GM11168 (cell line): ENCODE results near the gene CROCC2.

ENCODE experiments used
- in situ Hi-C: fragments of 300-500 bp; cut with MboI; formaldehyde crosslinking; loops from one replicate; pipeline ENCODE4 v1.12.0; 2022; ENCODE audit warnings: low sequenced_read_pairs; ENCODE audit not compliant: unreplicated experiment

The CROCC2 gene

GRCh38 chr2:240932001-240932723 lies 26.0 kb downstream of the CROCC2 start:
- in situ Hi-C loops, result no loop called here

- in situ Hi-C loops, result no loop called here
These were observed 26.6 kb downstream of the CROCC2 start for GRCh38 chr2:240932724-240933047.

- in situ Hi-C loops, result no loop called here
These were observed 27.2 kb downstream of the CROCC2 start for GRCh38 chr2:240933048-240933965.

GRCh38 chr2:240933966-240934700 lies 28.0 kb downstream of the CROCC2 start:
- in situ Hi-C loops, result no loop called here

GRCh38 chr2:240934701-240935102 lies 28.6 kb downstream of the CROCC2 start:
- in situ Hi-C loops, result no loop called here

- in situ Hi-C loops, result no loop called here
These were observed 29.2 kb downstream of the CROCC2 start for GRCh38 chr2:240935103-240935876.

GRCh38 chr2:240936106-240936505 lies 30.0 kb downstream of the CROCC2 start:
- in situ Hi-C loops, result no loop called here

- in situ Hi-C loops, result no loop called here
These were observed 39.9 kb downstream of the CROCC2 start for GRCh38 chr2:240946046-240946445.

GRCh38 chr2:240946654-240947053 lies 40.5 kb downstream of the CROCC2 start:
- in situ Hi-C loops, result no loop called here

- in situ Hi-C loops, result no loop called here
These were observed 41.0 kb downstream of the CROCC2 start for GRCh38 chr2:240947176-240947575.

GRCh38 chr2:240947607-240948006 lies 41.5 kb downstream of the CROCC2 start:
- in situ Hi-C loops, result no loop called here

GRCh38 chr2:240948086-240948485 lies 42.0 kb downstream of the CROCC2 start:
- in situ Hi-C loops, result no loop called here

- in situ Hi-C loops, result no loop called here
These were observed 43.0 kb downstream of the CROCC2 start for GRCh38 chr2:240948905-240949790.

- in situ Hi-C loops, result no loop called here
These were observed 43.9 kb downstream of the CROCC2 start for GRCh38 chr2:240949791-240950705.

- in situ Hi-C loops, result no loop called here
These were observed 45.0 kb downstream of the CROCC2 start for GRCh38 chr2:240951045-240951594.

GRCh38 chr2:240952496-240953246 lies 46.5 kb downstream of the CROCC2 start:
- in situ Hi-C loops, result no loop called here
